H1 (cell line): ENCODE results near the gene AVPR1B. TPM values are rescaled to one million over a fixed set of nuclear protein-coding genes. Genes with fewer than 3 reads are reported as not detected.

ENCODE experiments used
- CTCF ChIA-PET: fragments of 300-600 bp; sonication (Branson Sonifier 250); formaldehyde crosslinking; loops from one replicate; lab custom pipeline; 2021; ENCODE audit not compliant: partially characterized antibody; lab: Charles Lee
- POLR2A ChIA-PET: fragments of 300-600 bp; sonication (Branson Sonifier 250); formaldehyde crosslinking; loops from one replicate; lab custom pipeline; 2021; ENCODE audit warnings: inconsistent platforms; ENCODE audit not compliant: partially characterized antibody; lab: Charles Lee
- DNase-seq, 2 experiments: peaks; one replicate each; pipeline versions ENCODE4 v3.0.0 to v3.0.0-alpha.2; 2010 to 2022; ENCODE audit warnings: low spot score in 2 of 2, low read depth in 1 of 2, mixed read lengths in 1 of 2
- FAIRE-seq: peaks from 2 replicates; lab custom pipeline; 2011; peaks lifted over from hg19 to GRCh38; lab: Jason Lieb, UNC
- H2AFZ ChIP-seq: 2 replicates; pipeline ENCODE4 v1.8.1; 2012; ENCODE audit warnings: low read length, inconsistent platforms
- H2AK5ac ChIP-seq: 2 replicates; pipeline ENCODE4 v1.6.1; 2013; ENCODE audit warnings: low read depth, low read length
- H2BK120ac ChIP-seq: replicated peaks from 2 replicates; pipeline ENCODE3; 2013; ENCODE audit warnings: low read depth, low read length, inconsistent platforms
- H2BK12ac ChIP-seq: 2 replicates; pipeline ENCODE4 v1.6.1; 2013; ENCODE audit warnings: low read depth, low read length
- H2BK15ac ChIP-seq: 2 replicates; pipeline ENCODE4 v1.6.1; 2013; ENCODE audit warnings: low read length
- H2BK20ac ChIP-seq: 2 replicates; pipeline ENCODE4 v1.6.1; 2013; ENCODE audit warnings: low read length
- H2BK5ac ChIP-seq: 2 replicates; pipeline ENCODE4 v1.6.1; 2013; ENCODE audit warnings: low read depth, low read length
- H3K14ac ChIP-seq: 2 replicates; pipeline ENCODE4 v1.6.1; 2013; ENCODE audit warnings: inconsistent platforms; ENCODE audit not compliant: insufficient read length
- H3K18ac ChIP-seq: 2 replicates; pipeline ENCODE4 v1.6.1; 2013; ENCODE audit warnings: low read length; ENCODE audit errors: extremely low read depth
- H3K23ac ChIP-seq: 2 replicates; pipeline ENCODE4 v1.6.1; 2013; ENCODE audit warnings: inconsistent platforms; ENCODE audit not compliant: insufficient read length
- H3K23me2 ChIP-seq: 2 replicates; pipeline ENCODE4 v1.6.1; 2013; ENCODE audit warnings: low read depth, low read length
- H3K27ac ChIP-seq: 2 replicates; pipeline ENCODE4 v1.6.1; 2011; ENCODE audit warnings: low read depth, low read length, inconsistent platforms
- H3K27me3 ChIP-seq, 4 experiments: replicated peaks in 1 of 4; 1 replicate in 1 of 4; 2 replicates in 3 of 4; pipeline versions ENCODE4 v1.6.1 to v1.8.1; 2011 to 2013; ENCODE audit warnings: low read length in 3 of 4, mild to moderate bottlenecking in 3 of 4, inconsistent platforms in 2 of 4, mixed read lengths in 2 of 4, moderate library complexity in 1 of 4; ENCODE audit not compliant: control insufficient read depth in 3 of 4, insufficient read depth in 3 of 4; ENCODE audit errors: extremely low read depth in 1 of 4
- H3K36me3 ChIP-seq, 4 experiments: 2 replicates each; pipeline versions ENCODE4 v1.6.1 to v1.8.1; 2011 to 2013; ENCODE audit warnings: mild to moderate bottlenecking in 4 of 4, low read length in 3 of 4, moderate library complexity in 2 of 4, control low read depth in 1 of 4, inconsistent platforms in 1 of 4; ENCODE audit not compliant: insufficient read depth in 4 of 4, control insufficient read depth in 2 of 4
- H3K4ac ChIP-seq: replicated peaks from 2 replicates; pipeline ENCODE3; 2013; ENCODE audit warnings: low read length, low read depth, mixed read lengths, inconsistent platforms; ENCODE audit not compliant: insufficient read length
- H3K4me1 ChIP-seq, 4 experiments: replicated peaks in 1 of 4; 1 replicate in 1 of 4; 2 replicates in 3 of 4; pipeline versions ENCODE4 v1.6.1 to v1.8.1; 2011 to 2013; ENCODE audit warnings: low read length in 3 of 4, inconsistent platforms in 2 of 4, mixed read lengths in 1 of 4; ENCODE audit not compliant: insufficient read depth in 4 of 4, control insufficient read depth in 3 of 4
- H3K4me2 ChIP-seq, 2 experiments: 2 replicates each; pipeline versions ENCODE4 v1.6.1 to v1.8.1; 2011 to 2013; ENCODE audit warnings: low read depth in 2 of 2, low read length in 2 of 2, control low read depth in 1 of 2, inconsistent platforms in 1 of 2, mild to moderate bottlenecking in 1 of 2; ENCODE audit not compliant: insufficient read depth in 1 of 2
- H3K4me3 ChIP-seq, 4 experiments: fragments of 200-600, 300-600 bp in 1 of 4; sonication (generic), shearing (Covaris generic), sonication (Bioruptor Twin) in 1 of 4; 2 replicates each; pipeline versions ENCODE4 v1.5.1 to v1.8.1; 2011 to 2016; ENCODE audit warnings: low read length in 4 of 4, low read depth in 3 of 4, control low read depth in 2 of 4, inconsistent platforms in 2 of 4, mild to moderate bottlenecking in 2 of 4, mixed read lengths in 1 of 4, moderate library complexity in 1 of 4; ENCODE audit not compliant: insufficient read depth in 2 of 4; ENCODE audit errors: extremely low read depth in 1 of 4
- H3K56ac ChIP-seq: replicated peaks from 2 replicates; pipeline ENCODE3; 2013; ENCODE audit warnings: low read depth, mild to moderate bottlenecking, mixed read lengths, low read length, inconsistent platforms; ENCODE audit not compliant: insufficient read length
- H3K79me1 ChIP-seq: 2 replicates; pipeline ENCODE4 v1.6.1; 2013; ENCODE audit warnings: low read depth, low read length, control low read depth
- H3K79me2 ChIP-seq, 2 experiments: 2 replicates each; pipeline versions ENCODE4 v1.6.1 to v1.8.1; 2012 to 2013; ENCODE audit warnings: low read length in 2 of 2, mild to moderate bottlenecking in 2 of 2, inconsistent platforms in 1 of 2; ENCODE audit not compliant: insufficient read depth in 2 of 2, control insufficient read depth in 1 of 2
- H3K9ac ChIP-seq, 4 experiments: replicated peaks in 1 of 4; 1 replicate in 1 of 4; 2 replicates in 3 of 4; pipeline versions ENCODE4 v1.6.1 to v1.8.1; 2011 to 2013; ENCODE audit warnings: low read depth in 3 of 4, low read length in 3 of 4, control low read depth in 2 of 4, mild to moderate bottlenecking in 2 of 4, moderate library complexity in 2 of 4, inconsistent platforms in 1 of 4; ENCODE audit errors: extremely low read depth in 1 of 4
- H3K9me3 ChIP-seq, 2 experiments: 2 replicates each; pipeline versions ENCODE4 v1.6.1 to v1.8.1; 2012 to 2013; ENCODE audit warnings: mild to moderate bottlenecking in 2 of 2, moderate library complexity in 2 of 2, control low read depth in 1 of 2, inconsistent platforms in 1 of 2, low read depth in 1 of 2, low read length in 1 of 2, mixed read lengths in 1 of 2; ENCODE audit not compliant: insufficient read depth in 2 of 2
- H4K20me1 ChIP-seq, 2 experiments: replicated peaks in 1 of 2; 2 replicates each; pipeline versions ENCODE3 to v1.8.1; 2011 to 2013; ENCODE audit warnings: inconsistent platforms in 2 of 2, low read length in 2 of 2, mild to moderate bottlenecking in 1 of 2; ENCODE audit not compliant: insufficient read depth in 2 of 2, control insufficient read depth in 1 of 2
- H4K5ac ChIP-seq: 2 replicates; pipeline ENCODE4 v1.6.1; 2013; ENCODE audit warnings: low read length, low read depth, mixed read lengths, inconsistent platforms; ENCODE audit not compliant: insufficient read length
- H4K8ac ChIP-seq: 2 replicates; pipeline ENCODE4 v1.8.0; 2013; ENCODE audit warnings: mild to moderate bottlenecking, moderate library complexity, low read length, inconsistent platforms; ENCODE audit not compliant: insufficient read depth; ENCODE audit errors: extremely low read depth
- H4K91ac ChIP-seq: replicated peaks from 2 replicates; pipeline ENCODE3; 2013; ENCODE audit warnings: low read length, mixed read lengths, inconsistent platforms; ENCODE audit not compliant: insufficient read length
- JUN ChIP-seq: IDR thresholded peaks from 2 replicates; pipeline ENCODE4 v1.6.1; 2011; ENCODE audit warnings: low read depth, mild to moderate bottlenecking, improper control_type of control experiment, low read length
- KDM5A ChIP-seq: fragments of 200-600 bp; IDR thresholded peaks from 2 replicates; pipeline ENCODE4 v1.7.1; 2012; ENCODE audit warnings: mild to moderate bottlenecking, low read length, inconsistent platforms, mixed read lengths
- RAD21 ChIP-seq, 2 experiments: IDR thresholded peaks in 1 of 2; conservative IDR thresholded peaks in 1 of 2; 2 replicates each; pipeline ENCODE4 v1.6.1; 2011; ENCODE audit warnings: low read depth in 2 of 2, low read length in 2 of 2, improper control_type of control experiment in 1 of 2, inconsistent platforms in 1 of 2, mild to moderate bottlenecking in 1 of 2, moderate library complexity in 1 of 2
- TCF12 ChIP-seq: IDR thresholded peaks from 2 replicates; pipeline ENCODE4 v1.6.1; 2011; ENCODE audit warnings: low read depth, mild to moderate bottlenecking, low read length
- USF2 ChIP-seq: IDR thresholded peaks from 2 replicates; pipeline ENCODE4 v1.6.1; 2011; ENCODE audit warnings: low read length, improper control_type of control experiment
- WGBS, 2 experiments: shearing (Covaris generic) in 1 of 2; methylation state at CpG; one replicate each; pipeline versions ENCODE4 v1.1.6 to v1.1.7; 2013 to 2015; ENCODE audit warnings: low lambda C conversion rate in 2 of 2, mixed read lengths in 2 of 2, inconsistent platforms in 1 of 2, low coverage in 1 of 2, missing lambda C conversion rate in 1 of 2; ENCODE audit not compliant: insufficient replicate concordance in 2 of 2, insufficient coverage in 1 of 2, insufficient read length in 1 of 2; ENCODE audit errors: extremely low coverage in 1 of 2, missing lambda C conversion rate in 1 of 2; 5-methylcytosine and 5-hydroxymethylcytosine counted together
- polyA plus RNA-seq, 7 experiments: library from polyadenylated mRNA; depleted of rRNA in 3 of 7; stranded (reverse) in 5 of 7; unstranded in 2 of 7; fragments of >200 nt in 5 of 7; fragments of 200-250 nt in 2 of 7; gene quantifications; 1 replicate in 5 of 7; 2 replicates in 1 of 7; 4 replicates in 1 of 7; pipeline versions ENCODE4 v1.2.1 to v1.2.3, GENCODE V29; 2011 to 2013; ENCODE audit warnings: missing spikeins in 2 of 7, mixed read lengths in 2 of 7
- total RNA-seq: library from RNA; stranded (reverse); fragmentation: NEBNext Ultra II Directional; extraction: Animal tissue kit (Norgen Biotek cat#: 25700); gene quantifications from 2 replicates; pipeline ENCODE4 v1.2.1, GENCODE V29; 2021

The AVPR1B gene
- total and polyA plus RNA-seq, 2 of the 8 experiments (the other 6 are each of a cell fraction or from before 2014, with no cell fraction given): 0.29 to 0.50 TPM

- no peak for TF ChIP-seq KDM5A
- no peak for TF ChIP-seq JUN
- no peak for TF ChIP-seq TCF12
- no peak for TF ChIP-seq RAD21 (IDR thresholded peaks at IDR 0.05 in 1 of 2, conservative IDR thresholded peaks at IDR 0.05 in 1 of 2; ENCODE audit: low read depth in 2 of 2, low read length in 2 of 2)
- TF ChIP-seq USF2: no peak
- TF ChIP-seq, all 59 proteins: peak for 0
- Histone ChIP-seq H2BK5ac (no peak overlapping the region), H4K20me1 (no peaks in the 10 kb centered on the region), H2BK120ac (no peak overlapping the region), H3K56ac (no peak overlapping the region), H3K4me1 (no peaks in the 10 kb centered on the region), H4K91ac (no peak overlapping the region), H3K18ac (no peak overlapping the region), H3K27me3 (no peaks in the 10 kb centered on the region), H2BK15ac (no peak overlapping the region), H3K4ac (no peak overlapping the region), H3K27ac (no peak overlapping the region), H2BK20ac (no peak overlapping the region), H3K4me3 (no peak overlapping the region), H3K79me2 (no peaks in the 10 kb centered on the region), H2BK12ac (no peak overlapping the region), H2AK5ac (no peak overlapping the region), H4K5ac (no peak overlapping the region), H3K9ac (no peak overlapping the region), H2AFZ (no peak overlapping the region), H3K23ac (no peak overlapping the region), H4K8ac (no peak overlapping the region), H3K23me2 (no peaks in the 10 kb centered on the region), H3K79me1 (no peaks in the 10 kb centered on the region), H3K9me3 (no peaks in the 10 kb centered on the region), H3K4me2 (no peak overlapping the region), H3K14ac (no peak overlapping the region), H3K36me3 (no peaks in the 10 kb centered on the region)
- 91% methylated on average over 5 of the region's 5 CpGs; no CpG with 5 or more reads in 1 of the 2 experiments for WGBS, 2 experiments
- ChIA-PET POLR2A (interaction anchor here (1.0 kb wide), 1 partner anchor 11 kb away, joined by 3 read pairs; no protein-coding TSS in a partner anchor), CTCF (interaction anchor here (2.9 kb wide), 1 partner anchor 104 kb away, joined by 10 read pairs; no protein-coding TSS in a partner anchor)
- DNase-seq (no peak), FAIRE-seq (no peak)
These were observed 35.3 kb downstream of the AVPR1B start for GRCh38 chr1:206081856-206082255.
